ENCODE results near the gene GNB1.

GNB1 gene

DNA sequence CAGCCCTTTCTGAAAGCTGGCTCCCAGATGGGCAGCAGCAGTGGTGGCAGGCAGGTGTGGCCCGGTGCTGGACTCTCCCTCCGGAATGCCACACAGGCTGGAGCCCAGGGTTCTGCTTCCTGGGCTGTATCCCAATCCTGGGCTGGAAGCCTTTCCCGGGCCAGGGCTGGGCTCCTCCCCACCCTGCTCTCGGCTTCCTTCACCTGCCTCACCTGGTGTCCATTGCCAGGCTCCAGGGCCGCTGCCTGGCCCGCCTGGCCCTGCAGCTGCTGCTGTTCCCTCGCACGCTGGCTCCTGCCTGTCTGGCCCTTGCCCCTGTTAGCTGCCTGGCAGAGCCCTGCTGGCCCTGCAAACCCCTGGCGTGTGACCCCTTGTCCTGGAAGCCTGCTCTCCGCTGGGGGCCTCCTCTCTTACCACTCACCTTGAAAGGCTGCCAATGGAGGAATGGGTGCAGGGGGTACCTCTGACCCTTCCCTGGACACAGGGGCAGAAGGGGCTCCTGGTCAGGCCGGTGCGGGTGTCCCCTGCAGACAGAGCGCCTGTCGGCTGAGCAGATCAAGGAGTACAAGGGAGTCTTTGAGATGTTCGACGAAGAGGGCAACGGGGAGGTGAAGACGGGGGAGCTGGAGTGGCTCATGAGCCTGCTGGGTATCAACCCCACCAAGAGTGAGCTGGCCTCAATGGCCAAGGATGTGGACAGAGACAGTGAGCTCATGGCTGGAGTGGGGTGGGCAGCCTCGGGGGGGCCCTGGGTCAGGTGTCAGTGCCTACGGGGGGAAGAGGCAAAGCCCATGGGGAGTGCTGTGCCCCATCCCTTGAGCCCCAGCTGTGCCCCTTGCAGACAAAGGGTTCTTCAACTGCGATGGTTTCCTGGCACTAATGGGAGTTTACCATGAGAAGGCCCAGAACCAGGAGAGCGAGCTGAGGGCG, 25.3 kb upstream of the GNB1 start:
- H3K9me3 ChIP-seq (ENCODE audit: insufficient read depth, low read length) = no peaks in the 10 kb centered on the region

GRCh38 chr1:1914971-1915692, 24.2 kb upstream of the GNB1 start, which contains the start of gene CALML6:
CALML6 (plus strand) TSS chr1:1915260; CDS start chr1:1915281, 21 bp downstream.
- Histone ChIP-seq H3K36me3 (ENCODE audit: low read length) (no peaks in the 10 kb centered on the region), H3K9ac (ENCODE audit: low read length) (no peak within 1 kb of the TSS), H3K9me2 (replicated peaks; ENCODE audit: insufficient read depth, low read length) (no peaks in the 10 kb centered on the region), H3K4me3 (ENCODE audit: insufficient read depth, low read length, poor library complexity, severe bottlenecking) (no peak within 1 kb of the TSS), H3F3A (ENCODE audit: insufficient read depth) (no peaks in the 10 kb centered on the region), H3K4me2 (ENCODE audit: low read depth, low read length, poor library complexity, severe bottlenecking) (no peak within 1 kb of the TSS), H3K9me3 (ENCODE audit: insufficient read depth, low read length) (no peaks in the 10 kb centered on the region), H3K27me3 (ENCODE audit: low read length) (no peaks in the 10 kb centered on the region), H3K79me2 (ENCODE audit: insufficient read depth, low read length) (no peaks in the 10 kb centered on the region), H4K20me1 (ENCODE audit: low read depth, low read length) (no peaks in the 10 kb centered on the region), H2AFZ (ENCODE audit: low read depth, low read length, severe bottlenecking) (no peak within 1 kb of the TSS), H3K27ac (ENCODE audit: low read depth, low read length) (no peak within 1 kb of the TSS)
- TF ChIP-seq, protein P1, sequence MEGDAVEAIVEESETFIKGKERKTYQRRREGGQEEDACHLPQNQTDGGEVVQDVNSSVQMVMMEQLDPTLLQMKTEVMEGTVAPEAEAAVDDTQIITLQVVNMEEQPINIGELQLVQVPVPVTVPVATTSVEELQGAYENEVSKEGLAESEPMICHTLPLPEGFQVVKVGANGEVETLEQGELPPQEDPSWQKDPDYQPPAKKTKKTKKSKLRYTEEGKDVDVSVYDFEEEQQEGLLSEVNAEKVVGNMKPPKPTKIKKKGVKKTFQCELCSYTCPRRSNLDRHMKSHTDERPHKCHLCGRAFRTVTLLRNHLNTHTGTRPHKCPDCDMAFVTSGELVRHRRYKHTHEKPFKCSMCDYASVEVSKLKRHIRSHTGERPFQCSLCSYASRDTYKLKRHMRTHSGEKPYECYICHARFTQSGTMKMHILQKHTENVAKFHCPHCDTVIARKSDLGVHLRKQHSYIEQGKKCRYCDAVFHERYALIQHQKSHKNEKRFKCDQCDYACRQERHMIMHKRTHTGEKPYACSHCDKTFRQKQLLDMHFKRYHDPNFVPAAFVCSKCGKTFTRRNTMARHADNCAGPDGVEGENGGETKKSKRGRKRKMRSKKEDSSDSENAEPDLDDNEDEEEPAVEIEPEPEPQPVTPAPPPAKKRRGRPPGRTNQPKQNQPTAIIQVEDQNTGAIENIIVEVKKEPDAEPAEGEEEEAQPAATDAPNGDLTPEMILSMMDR (IDR thresholded peaks at IDR 0.05; ENCODE audit: insufficient read depth, low read length, poor library complexity, severe bottlenecking) = no peak
- no peak for TF ChIP-seq EZH2phosphoT487 (conservative IDR thresholded peaks at IDR 0.05; ENCODE audit: low read length)

More for the DNA sequence above, 25.3 kb upstream of the GNB1 start:
- no peak overlapping the region for H3K27ac ChIP-seq (ENCODE audit: low read depth, low read length)
- H3K79me2 ChIP-seq (ENCODE audit: insufficient read depth, low read length) = no peaks in the 10 kb centered on the region
- no peak for TF ChIP-seq EZH2phosphoT487 (conservative IDR thresholded peaks at IDR 0.05; ENCODE audit: low read length)
- TF ChIP-seq, protein P1 (IDR thresholded peaks at IDR 0.05; ENCODE audit: insufficient read depth, low read length, poor library complexity, severe bottlenecking) = no peak
- H3K9me2 ChIP-seq (replicated peaks; ENCODE audit: insufficient read depth, low read length) = no peaks in the 10 kb centered on the region
- H3F3A ChIP-seq (ENCODE audit: insufficient read depth) = no peaks in the 10 kb centered on the region
- no peak overlapping the region for H2AFZ ChIP-seq (ENCODE audit: low read depth, low read length, severe bottlenecking)
- H3K27me3 ChIP-seq (ENCODE audit: low read length) = no peaks in the 10 kb centered on the region
- H3K36me3 ChIP-seq (ENCODE audit: low read length) = no peaks in the 10 kb centered on the region
- H3K4me2 ChIP-seq (ENCODE audit: low read depth, low read length, poor library complexity, severe bottlenecking) = no peak overlapping the region
- H3K9ac ChIP-seq (ENCODE audit: low read length) = no peak overlapping the region
- H4K20me1 ChIP-seq (ENCODE audit: low read depth, low read length) = no peaks in the 10 kb centered on the region
- H3K4me3 ChIP-seq (ENCODE audit: insufficient read depth, low read length, poor library complexity, severe bottlenecking) = no peak overlapping the region

DNA sequence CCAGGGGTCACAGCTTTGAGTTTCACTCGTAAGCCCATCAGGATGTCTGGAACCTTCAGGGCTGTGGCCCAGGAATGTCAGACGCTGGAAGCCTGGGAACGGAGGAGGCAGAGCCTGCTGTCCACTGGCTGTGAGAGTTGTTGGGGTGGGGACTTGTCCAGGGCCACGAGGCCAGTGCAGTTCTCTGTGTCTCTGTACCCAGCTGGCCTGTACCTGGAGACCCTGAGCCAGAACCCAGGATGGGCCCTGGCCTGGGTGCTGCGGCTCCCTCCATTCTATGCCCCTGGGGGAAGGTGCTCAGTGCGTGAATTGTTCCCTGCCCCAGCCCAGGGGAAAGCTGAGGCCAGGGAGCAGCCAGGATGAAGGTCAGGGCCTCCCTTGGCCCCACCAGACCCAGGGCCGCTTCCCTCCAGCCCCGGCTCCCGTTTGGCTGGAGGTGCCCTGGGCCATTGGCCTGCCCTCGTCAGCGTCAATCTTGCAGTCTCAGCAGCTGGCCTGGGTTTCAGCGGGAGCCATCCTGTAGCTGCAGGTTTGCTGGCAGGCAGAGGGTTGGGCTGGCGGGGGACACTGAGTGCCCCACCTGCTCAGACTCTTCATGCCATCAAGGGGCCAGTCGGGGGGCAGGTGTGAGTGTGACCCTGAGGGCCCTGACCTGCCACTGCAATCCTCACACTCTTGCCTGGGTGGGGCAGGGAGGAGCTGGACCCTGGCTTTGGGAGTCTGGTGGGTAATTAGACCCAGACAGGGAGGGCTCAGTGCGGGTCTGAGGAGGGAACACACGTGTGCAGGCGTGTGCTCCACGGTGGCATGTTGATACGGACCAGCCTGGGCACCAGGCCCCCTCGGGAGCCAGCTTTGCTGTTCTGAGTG, 23.4 kb upstream of the GNB1 start:
- no peaks in the 10 kb centered on the region for H3K27me3 ChIP-seq (ENCODE audit: low read length)
- H3K36me3 ChIP-seq (ENCODE audit: low read length) = no peaks in the 10 kb centered on the region
- H3K9ac ChIP-seq (ENCODE audit: low read length) = no peak overlapping the region
- H3K79me2 ChIP-seq (ENCODE audit: insufficient read depth, low read length) = no peaks in the 10 kb centered on the region
- H4K20me1 ChIP-seq (ENCODE audit: low read depth, low read length) = no peaks in the 10 kb centered on the region
- H3F3A ChIP-seq (ENCODE audit: insufficient read depth) = no peaks in the 10 kb centered on the region
- H3K9me2 ChIP-seq (replicated peaks; ENCODE audit: insufficient read depth, low read length) = no peaks in the 10 kb centered on the region
- no peak overlapping the region for H3K27ac ChIP-seq (ENCODE audit: low read depth, low read length)
- H3K4me3 ChIP-seq (ENCODE audit: insufficient read depth, low read length, poor library complexity, severe bottlenecking) = no peak overlapping the region
- no peaks in the 10 kb centered on the region for H3K9me3 ChIP-seq (ENCODE audit: insufficient read depth, low read length)
- H2AFZ ChIP-seq (ENCODE audit: low read depth, low read length, severe bottlenecking) = no peak overlapping the region
- TF ChIP-seq, protein P1 (IDR thresholded peaks at IDR 0.05; ENCODE audit: insufficient read depth, low read length, poor library complexity, severe bottlenecking) = no peak
- no peak for TF ChIP-seq EZH2phosphoT487 (conservative IDR thresholded peaks at IDR 0.05; ENCODE audit: low read length)
- H3K4me2 ChIP-seq (ENCODE audit: low read depth, low read length, poor library complexity, severe bottlenecking) = no peak overlapping the region

Data from SU-DHL-6 (cell line).